HCT116 (cell line): ENCODE results near the gene MDFIC. TPM values are rescaled to one million over a fixed set of nuclear protein-coding genes. Genes with fewer than 3 reads are reported as not detected.

Source experiments
- ATAC-seq: fragments of 200-7000 bp; cut with Tn5 transposase; 2 replicates; pipeline ENCODE4 v1.9.1; 2020; ENCODE audit warnings: mild to moderate bottlenecking, moderate library complexity
- BruUV-seq: library from RNA; stranded (reverse); fragments of 400-500 nt; replicated peaks from 2 replicates; lab custom pipeline; 2021; lab: Mats Ljungman, UMichigan
- CTCF ChIA-PET: fragments of 300-600 bp; sonication (Branson Sonifier 250); formaldehyde crosslinking; loops from one replicate; lab custom pipeline; 2021; ENCODE audit warnings: antibody characterized with exemption; lab: Charles Lee
- POLR2A ChIA-PET: fragments of 300-600, 350-600 bp; sonication (Branson Sonifier 250); formaldehyde crosslinking; loops from one replicate; lab custom pipeline; 2021; ENCODE audit warnings: antibody characterized with exemption; lab: Charles Lee
- RAD21 ChIA-PET, 2 experiments: fragments of 300-600 bp; sonication (Branson Sonifier 250); formaldehyde crosslinking; loops; one replicate each; lab custom pipeline; 2023; ENCODE audit warnings: low total read pairs in 2 of 2; ENCODE audit not compliant: uncharacterized antibody in 2 of 2, unreplicated experiment in 2 of 2, low non-redundant PET in 1 of 2; lab: Charles Lee
- DNase-seq: peaks from one replicate; pipeline ENCODE4 v3.0.0-alpha.2; 2010; ENCODE audit warnings: low read depth, low spot score
- H2AFZ ChIP-seq: fragments of 200-600 bp; shearing (Covaris generic), sonication (generic); 2 replicates; pipeline ENCODE4 v1.6.1; 2017; ENCODE audit warnings: low read depth, mixed run types, mixed read lengths, antibody characterized with exemption, low read length; ENCODE audit not compliant: poor library complexity, severe bottlenecking
- H3K27ac ChIP-seq: 2 replicates; pipeline ENCODE4 v1.5.1; 2012; ENCODE audit warnings: low read depth, low read length
- H3K27me3 ChIP-seq: fragments of 200-600 bp; sonication (generic); 2 replicates; pipeline ENCODE4 v1.6.1; 2016; ENCODE audit warnings: mixed run types, low read length, mixed read lengths; ENCODE audit not compliant: insufficient read depth
- H3K36me3 ChIP-seq, 2 experiments: fragments of 200-500 bp in 1 of 2; fragments of 200-600 bp in 1 of 2; sonication (Bioruptor generic) in 1 of 2; sonication (generic) in 1 of 2; 2 replicates each; pipeline versions ENCODE4 v1.5.1 to v1.6.1; 2014 to 2016; ENCODE audit warnings: low read length in 2 of 2, inconsistent platforms in 1 of 2, mixed read lengths in 1 of 2, mixed run types in 1 of 2; ENCODE audit not compliant: insufficient read depth in 2 of 2, control insufficient read depth in 1 of 2
- H3K4me1 ChIP-seq, 2 experiments: fragments of 200-600 bp in 1 of 2; sonication (generic) in 1 of 2; 2 replicates each; pipeline versions ENCODE4 v1.5.1 to v1.6.1; 2012 to 2017; ENCODE audit warnings: low read length in 2 of 2, inconsistent platforms in 1 of 2, mild to moderate bottlenecking in 1 of 2, mixed read lengths in 1 of 2, mixed run types in 1 of 2, moderate library complexity in 1 of 2; ENCODE audit not compliant: insufficient read depth in 2 of 2, control insufficient read depth in 1 of 2
- H3K4me2 ChIP-seq: fragments of 200-600 bp; sonication (generic); 2 replicates; pipeline ENCODE4 v1.6.1; 2017; ENCODE audit warnings: mixed run types, low read length, mixed read lengths
- H3K4me3 ChIP-seq, 2 experiments: fragments of 200-600 bp in 1 of 2; sonication (generic) in 1 of 2; replicated peaks in 1 of 2; 2 replicates each; pipeline ENCODE4 v1.5.1; 2011 to 2016; ENCODE audit warnings: low read length in 2 of 2, control low read depth in 1 of 2, low read depth in 1 of 2, mild to moderate bottlenecking in 1 of 2, mixed read lengths in 1 of 2, mixed run types in 1 of 2
- H3K79me2 ChIP-seq: fragments of 200-600 bp; sonication (generic); 2 replicates; pipeline ENCODE4 v1.6.1; 2017; ENCODE audit warnings: mild to moderate bottlenecking, mixed run types, low read length, moderate library complexity, mixed read lengths; ENCODE audit not compliant: insufficient read depth
- H3K9ac ChIP-seq: fragments of 200-600 bp; sonication (generic); 2 replicates; pipeline ENCODE4 v1.6.1; 2016; ENCODE audit warnings: low read length, mixed read lengths
- H3K9me2 ChIP-seq: fragments of 200-600 bp; sonication (generic), shearing (Covaris generic); 2 replicates; pipeline ENCODE4 v1.6.1; 2017; ENCODE audit warnings: mixed run types, mild to moderate bottlenecking, moderate library complexity; ENCODE audit not compliant: insufficient read depth
- H3K9me3 ChIP-seq, 2 experiments: fragments of 200-500 bp in 1 of 2; fragments of 200-600 bp in 1 of 2; sonication (Bioruptor generic) in 1 of 2; sonication (generic) in 1 of 2; 2 replicates each; pipeline ENCODE4 v1.6.1; 2014 to 2017; ENCODE audit warnings: low read length in 2 of 2, mixed read lengths in 2 of 2, inconsistent platforms in 1 of 2, low read depth in 1 of 2, mild to moderate bottlenecking in 1 of 2, mixed run types in 1 of 2, moderate library complexity in 1 of 2; ENCODE audit not compliant: control insufficient read depth in 1 of 2, insufficient read depth in 1 of 2
- H4K20me1 ChIP-seq: fragments of 200-600 bp; sonication (generic), shearing (Covaris generic); 2 replicates; pipeline ENCODE4 v1.6.1; 2017; ENCODE audit warnings: mixed run types, mild to moderate bottlenecking, moderate library complexity; ENCODE audit not compliant: insufficient read depth
- CEBPB ChIP-seq: IDR thresholded peaks from 2 replicates; pipeline ENCODE4 v1.6.1; 2012; ENCODE audit warnings: low read depth
- CTCF ChIP-seq, 3 experiments: fragments of 200-600 bp in 1 of 3; sonication (generic) in 1 of 3; IDR thresholded peaks in 2 of 3; conservative IDR thresholded peaks in 1 of 3; 2 replicates each; pipeline ENCODE4 v1.5.1; 2012 to 2017; ENCODE audit warnings: low read depth in 2 of 3, low read length in 2 of 3, antibody characterized with exemption in 1 of 3, borderline replicate concordance in 1 of 3, control low read depth in 1 of 3, mild to moderate bottlenecking in 1 of 3, mixed read lengths in 1 of 3, mixed run types in 1 of 3, moderate library complexity in 1 of 3; ENCODE audit not compliant: insufficient read depth in 1 of 3
- ELF1 ChIP-seq: IDR thresholded peaks from 2 replicates; pipeline ENCODE4 v1.6.1; 2012; ENCODE audit warnings: low read depth, borderline replicate concordance
- EZH2 ChIP-seq: fragments of 200-600 bp; sonication (generic); IDR thresholded peaks from 2 replicates; pipeline ENCODE4 v1.6.1; 2017; ENCODE audit warnings: antibody characterized with exemption, mixed run types
- EZH2phosphoT487 ChIP-seq: fragments of 200-600 bp; IDR thresholded peaks from 2 replicates; pipeline ENCODE4 v1.6.1; 2018; ENCODE audit warnings: antibody characterized with exemption, borderline replicate concordance
- POLR2AphosphoS5 ChIP-seq: IDR thresholded peaks from 2 replicates; pipeline ENCODE4 v1.6.1; 2011; ENCODE audit warnings: mild to moderate bottlenecking, low read depth, low read length, moderate library complexity
- RAD21 ChIP-seq: IDR thresholded peaks from 2 replicates; pipeline ENCODE4 v1.6.1; 2012; ENCODE audit warnings: low read depth, mild to moderate bottlenecking
- SIN3A ChIP-seq: IDR thresholded peaks from 2 replicates; pipeline ENCODE4 v1.6.1; 2012; ENCODE audit warnings: low read depth
- SP1 ChIP-seq: IDR thresholded peaks from 2 replicates; pipeline ENCODE4 v1.6.1; 2012; ENCODE audit warnings: low read depth
- TCF7L2 ChIP-seq: IDR thresholded peaks from 2 replicates; pipeline ENCODE4 v1.7.0; 2011; ENCODE audit warnings: borderline replicate concordance, inconsistent platforms; ENCODE audit not compliant: insufficient read depth, insufficient read length; ENCODE audit errors: extremely low read depth
- YY1 ChIP-seq: IDR thresholded peaks from 2 replicates; pipeline ENCODE4 v1.6.1; 2011; ENCODE audit warnings: low read length, low read depth, moderate library complexity, mild to moderate bottlenecking; ENCODE audit not compliant: insufficient replicate concordance; ENCODE audit errors: extremely low read depth
- ZFX ChIP-seq: fragments of 450-650 bp; IDR thresholded peaks from 2 replicates; pipeline ENCODE4 v1.6.1; 2017
- intact Hi-C: fragments of 100-400 bp; cut with micrococcal nuclease; formaldehyde crosslinking; loops from 2 replicates; pipeline ENCODE4 v1.10.0; 2022
- total RNA-seq: library from RNA; stranded (reverse); gene quantifications from one replicate; pipeline ENCODE4 v1.2.1, GENCODE V29; 2021; ENCODE audit not compliant: unreplicated experiment
- TF ChIP-seq, protein P1 (sequence below): IDR thresholded peaks from 2 replicates; pipeline ENCODE4 v1.6.1; 2012
- TF ChIP-seq, protein P2 (sequence below): IDR thresholded peaks from 2 replicates; pipeline ENCODE4 v1.6.1; 2012; ENCODE audit warnings: low read depth

Gene MDFIC
- total RNA-seq, 1 experiment from 2014 or later = 8.3 TPM

DNA sequence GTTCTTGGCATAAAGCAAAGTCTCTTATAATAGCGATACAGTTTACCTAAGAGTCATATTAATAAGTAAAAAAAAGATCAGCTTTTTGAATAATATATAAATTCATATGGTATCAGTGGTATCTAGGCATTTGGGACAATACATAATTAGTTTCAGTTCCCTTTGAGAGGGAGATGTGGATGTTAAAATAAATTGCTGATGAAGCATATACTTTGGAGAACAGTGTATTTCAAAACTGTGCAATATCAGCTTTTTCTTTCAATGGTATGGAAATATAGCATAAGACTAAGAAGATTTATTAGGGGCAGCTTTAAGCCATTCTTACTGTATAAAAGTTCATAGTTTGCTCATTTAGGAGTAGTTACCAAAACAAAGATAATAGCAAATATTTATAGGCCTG, 35.5 kb downstream of the MDFIC start:
- DNase-seq (no peak), ATAC-seq (no peak)
- no TSS peak for BruUV-seq
- Histone ChIP-seq H3K9me2 (no peaks in the 10 kb centered on the region), H3K27me3 (no peaks in the 10 kb centered on the region), H3K79me2 (no peaks in the 10 kb centered on the region), H4K20me1 (no peaks in the 10 kb centered on the region), H3K4me3 (no peak overlapping the region), H3K4me1 (no peaks in the 10 kb centered on the region), H2AFZ (no peak overlapping the region), H3K27ac (no peak overlapping the region), H3K9me3 (no peaks in the 10 kb centered on the region), H3K36me3 (no peaks in the 10 kb centered on the region), H3K4me2 (no peak overlapping the region), H3K9ac (no peak overlapping the region)
- TF ChIP-seq SP1 = no peak
- no peak for TF ChIP-seq RAD21
- TF ChIP-seq TCF7L2 = no peak
- no peak for TF ChIP-seq POLR2AphosphoS5
- no peak for TF ChIP-seq SIN3A
- TF ChIP-seq YY1 = no peak
- TF ChIP-seq CTCF (IDR thresholded peaks at IDR 0.05 in 2 of 3, conservative IDR thresholded peaks at IDR 0.05 in 1 of 3; ENCODE audit: borderline replicate concordance in 1 of 3, insufficient read depth in 1 of 3, low read depth in 2 of 3, low read length in 2 of 3) = no peak
- intact Hi-C loops = no loop called here
- ChIA-PET CTCF (no interaction called here), RAD21 (no interaction called here), POLR2A (no interaction called here)

GRCh38 chr7:114959931-114960330, 38.0 kb downstream of the MDFIC start:
- no peak overlapping the region for H3K4me2 ChIP-seq
- no peak overlapping the region for H3K4me3 ChIP-seq
- no peak overlapping the region for H3K27ac ChIP-seq
- no peak for DNase-seq
- H3K9ac ChIP-seq = no peak overlapping the region
- POLR2A ChIA-PET = no interaction called here
- H3K4me1 ChIP-seq = no peaks in the 10 kb centered on the region
- TF ChIP-seq, protein P1, sequence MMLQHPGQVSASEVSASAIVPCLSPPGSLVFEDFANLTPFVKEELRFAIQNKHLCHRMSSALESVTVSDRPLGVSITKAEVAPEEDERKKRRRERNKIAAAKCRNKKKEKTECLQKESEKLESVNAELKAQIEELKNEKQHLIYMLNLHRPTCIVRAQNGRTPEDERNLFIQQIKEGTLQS = no peak
- TF ChIP-seq YY1 = no peak
- no peak for TF ChIP-seq EZH2phosphoT487
- no peak for TF ChIP-seq EZH2
- TF ChIP-seq SIN3A = no peak
- TF ChIP-seq, protein P2, sequence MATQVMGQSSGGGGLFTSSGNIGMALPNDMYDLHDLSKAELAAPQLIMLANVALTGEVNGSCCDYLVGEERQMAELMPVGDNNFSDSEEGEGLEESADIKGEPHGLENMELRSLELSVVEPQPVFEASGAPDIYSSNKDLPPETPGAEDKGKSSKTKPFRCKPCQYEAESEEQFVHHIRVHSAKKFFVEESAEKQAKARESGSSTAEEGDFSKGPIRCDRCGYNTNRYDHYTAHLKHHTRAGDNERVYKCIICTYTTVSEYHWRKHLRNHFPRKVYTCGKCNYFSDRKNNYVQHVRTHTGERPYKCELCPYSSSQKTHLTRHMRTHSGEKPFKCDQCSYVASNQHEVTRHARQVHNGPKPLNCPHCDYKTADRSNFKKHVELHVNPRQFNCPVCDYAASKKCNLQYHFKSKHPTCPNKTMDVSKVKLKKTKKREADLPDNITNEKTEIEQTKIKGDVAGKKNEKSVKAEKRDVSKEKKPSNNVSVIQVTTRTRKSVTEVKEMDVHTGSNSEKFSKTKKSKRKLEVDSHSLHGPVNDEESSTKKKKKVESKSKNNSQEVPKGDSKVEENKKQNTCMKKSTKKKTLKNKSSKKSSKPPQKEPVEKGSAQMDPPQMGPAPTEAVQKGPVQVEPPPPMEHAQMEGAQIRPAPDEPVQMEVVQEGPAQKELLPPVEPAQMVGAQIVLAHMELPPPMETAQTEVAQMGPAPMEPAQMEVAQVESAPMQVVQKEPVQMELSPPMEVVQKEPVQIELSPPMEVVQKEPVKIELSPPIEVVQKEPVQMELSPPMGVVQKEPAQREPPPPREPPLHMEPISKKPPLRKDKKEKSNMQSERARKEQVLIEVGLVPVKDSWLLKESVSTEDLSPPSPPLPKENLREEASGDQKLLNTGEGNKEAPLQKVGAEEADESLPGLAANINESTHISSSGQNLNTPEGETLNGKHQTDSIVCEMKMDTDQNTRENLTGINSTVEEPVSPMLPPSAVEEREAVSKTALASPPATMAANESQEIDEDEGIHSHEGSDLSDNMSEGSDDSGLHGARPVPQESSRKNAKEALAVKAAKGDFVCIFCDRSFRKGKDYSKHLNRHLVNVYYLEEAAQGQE = no peak
- TF ChIP-seq ELF1 = no peak
- no peak for TF ChIP-seq ZFX
- no peak for TF ChIP-seq CEBPB
- no peaks in the 10 kb centered on the region for H3K9me3 ChIP-seq
- H2AFZ ChIP-seq = no peak overlapping the region
- H4K20me1 ChIP-seq = no peaks in the 10 kb centered on the region
- CTCF ChIA-PET = no interaction called here
- RAD21 ChIA-PET = no interaction called here
- H3K9me2 ChIP-seq = no peaks in the 10 kb centered on the region
- no peaks in the 10 kb centered on the region for H3K36me3 ChIP-seq
- H3K27me3 ChIP-seq = no peaks in the 10 kb centered on the region
- ATAC-seq = no peak
- intact Hi-C loops = no loop called here
- BruUV-seq = no TSS peak
- H3K79me2 ChIP-seq = no peaks in the 10 kb centered on the region
